ENCODE data around the gene CCDC102A.

CCDC102A gene

DNA sequence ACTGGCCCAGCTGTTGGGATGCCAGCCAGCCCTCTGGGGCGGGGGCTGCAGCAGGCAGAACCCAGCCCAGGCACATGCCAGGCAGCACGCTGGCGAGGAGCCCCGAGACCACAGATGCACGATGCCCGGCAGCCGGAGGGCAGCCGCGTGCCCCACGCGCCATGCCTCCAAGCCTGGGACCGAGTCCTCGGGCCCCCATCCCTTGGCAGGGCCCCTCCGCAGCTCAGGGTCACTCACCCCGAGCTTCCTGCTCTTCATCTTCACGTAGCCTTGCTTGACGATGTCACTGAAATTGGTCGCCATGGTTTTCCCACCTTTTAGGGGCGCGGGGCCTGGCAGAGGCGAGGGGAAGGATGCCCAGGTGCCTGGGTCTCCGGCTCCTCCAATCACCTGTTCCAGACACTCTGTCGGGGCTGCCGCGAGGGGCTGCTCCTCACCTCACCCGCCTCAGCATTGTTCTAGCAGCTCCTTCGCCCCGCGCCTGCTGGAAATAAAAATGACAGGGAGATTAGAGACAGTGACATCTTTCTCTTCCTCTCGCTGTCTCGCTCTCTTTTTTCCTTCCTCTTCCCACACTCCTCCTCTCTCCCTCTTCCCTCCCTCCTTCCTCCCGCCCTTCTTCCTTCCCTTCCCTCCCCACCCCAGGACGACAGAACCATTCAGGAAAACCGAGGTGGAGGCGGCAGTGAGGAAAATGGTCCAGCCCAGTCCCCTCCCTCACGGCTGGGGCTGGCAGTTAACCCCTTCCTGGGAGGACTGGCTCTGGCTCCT lies 57.0 kb downstream of the CCDC102A start:
- no peak for DNase-seq (ENCODE audit: low read depth, low spot score)

- no peak for DNase-seq (ENCODE audit: low read depth, low spot score)
These were observed 57.8 kb downstream of the CCDC102A start for GRCh38 chr16:57478396-57479204.

DNA sequence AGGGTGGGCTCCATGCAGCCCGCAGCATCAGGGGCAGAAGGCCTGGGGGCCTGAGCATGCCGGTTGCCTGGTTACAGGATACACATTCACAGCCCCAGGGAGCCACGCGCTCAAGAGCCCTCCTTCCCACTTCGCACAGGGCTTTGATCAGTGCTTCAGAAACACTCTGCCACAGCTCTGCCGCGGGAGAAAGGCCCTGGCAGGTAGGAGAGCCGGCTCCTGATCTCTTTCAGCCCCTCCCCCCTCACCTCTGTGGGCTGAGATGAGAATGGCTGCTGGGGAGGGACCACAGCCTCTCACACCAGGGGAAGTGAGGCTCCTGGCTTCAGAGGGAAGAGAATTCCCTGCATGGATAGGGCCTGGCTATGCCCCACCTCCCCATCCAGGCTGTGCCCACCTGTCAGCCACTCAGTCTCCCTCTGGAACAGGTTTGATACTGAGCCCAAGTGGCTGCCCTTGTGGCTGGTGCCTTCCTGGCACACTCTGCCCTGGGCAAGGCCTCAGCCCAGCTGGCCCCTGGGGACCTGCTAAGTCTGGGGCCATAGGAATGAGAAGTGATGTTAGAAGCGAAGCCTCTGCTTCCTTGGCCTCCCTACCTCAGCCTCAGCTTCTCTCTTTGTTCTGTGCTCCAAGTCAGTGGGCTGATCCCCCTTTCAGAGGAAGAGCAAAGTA lies 58.7 kb downstream of the CCDC102A start:
- no peak for DNase-seq (ENCODE audit: low read depth, low spot score)

DNA sequence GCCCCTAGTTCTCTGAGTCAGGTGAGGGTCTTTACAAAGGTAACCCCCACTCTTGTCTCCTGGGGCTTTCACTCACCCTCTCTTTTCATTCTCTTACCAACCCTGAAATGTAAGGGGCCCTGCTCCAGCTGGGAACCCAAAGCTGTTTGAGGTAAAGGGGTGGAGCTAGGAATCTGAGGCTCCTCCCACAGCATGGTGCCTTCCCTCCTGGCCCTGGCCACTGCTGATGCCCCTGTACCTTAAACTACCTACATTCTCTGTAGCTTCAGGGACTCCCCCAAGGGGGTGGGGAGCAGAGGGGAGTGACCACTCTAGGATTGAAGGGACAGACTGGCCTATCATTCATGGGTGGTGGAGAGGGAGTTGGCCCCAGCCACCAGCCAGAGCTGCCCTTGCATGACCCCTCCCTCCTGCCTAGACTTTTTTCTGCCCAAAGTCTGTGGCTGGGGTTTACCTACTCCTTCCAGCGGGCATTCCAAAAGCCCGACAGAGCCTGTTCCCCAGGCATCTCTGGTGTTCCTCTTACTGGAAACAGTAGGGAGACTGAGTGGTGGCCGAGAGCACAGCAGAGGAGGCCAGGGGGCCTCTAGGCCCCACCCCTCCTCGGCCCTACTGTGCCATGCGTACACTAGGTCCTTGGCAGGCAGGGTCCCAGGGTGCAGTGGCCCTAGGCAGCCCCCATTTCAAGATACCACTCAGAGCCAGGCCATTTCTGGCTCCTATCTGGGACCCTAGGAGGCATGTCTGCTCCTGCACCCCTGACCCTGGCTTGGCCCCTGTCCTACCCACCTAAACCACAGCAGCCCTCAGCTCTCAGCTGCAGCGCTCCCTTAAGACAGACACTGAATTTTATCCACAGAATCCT lies 59.6 kb downstream of the CCDC102A start:
- DNase-seq (ENCODE audit: low read depth, low spot score): no peak

DNA sequence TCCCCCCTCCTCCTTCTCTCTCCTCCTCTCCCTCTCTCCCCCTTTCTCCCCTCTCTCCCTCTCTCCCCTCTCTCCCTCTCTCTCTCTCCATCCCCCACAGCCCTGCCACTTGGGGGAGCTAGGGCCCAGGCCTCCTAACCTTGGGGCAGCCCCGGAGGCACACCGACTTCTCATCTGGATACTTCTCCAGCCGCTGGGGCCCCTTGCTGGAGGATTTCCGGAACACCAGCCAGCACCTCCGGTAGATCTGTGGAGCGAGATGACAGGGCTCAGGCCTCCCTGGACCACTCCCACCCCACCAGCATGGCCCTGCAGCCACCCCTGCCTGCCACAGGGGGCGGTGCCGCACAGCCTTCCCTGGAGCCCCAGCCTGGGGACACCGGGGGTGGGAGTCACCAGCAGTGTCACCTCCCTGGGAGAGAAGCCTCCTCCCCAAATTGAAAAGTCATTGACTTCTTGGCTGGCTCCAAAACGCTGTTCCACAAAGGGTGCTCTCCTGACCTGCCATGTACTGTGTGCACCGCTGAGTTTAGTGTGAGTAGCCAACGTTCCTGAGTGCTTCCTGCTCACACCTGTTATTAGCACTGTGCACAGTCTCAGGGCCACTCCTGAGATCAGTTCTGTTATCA lies 60.5 kb downstream of the CCDC102A start:
- peak; percentile 26 for DNase-seq (ENCODE audit: low read depth, low spot score)

GRCh38 chr16:57474671-57475661 lies 61.4 kb downstream of the CCDC102A start:
- DNase-seq (ENCODE audit: low read depth, low spot score): no peak

DNA sequence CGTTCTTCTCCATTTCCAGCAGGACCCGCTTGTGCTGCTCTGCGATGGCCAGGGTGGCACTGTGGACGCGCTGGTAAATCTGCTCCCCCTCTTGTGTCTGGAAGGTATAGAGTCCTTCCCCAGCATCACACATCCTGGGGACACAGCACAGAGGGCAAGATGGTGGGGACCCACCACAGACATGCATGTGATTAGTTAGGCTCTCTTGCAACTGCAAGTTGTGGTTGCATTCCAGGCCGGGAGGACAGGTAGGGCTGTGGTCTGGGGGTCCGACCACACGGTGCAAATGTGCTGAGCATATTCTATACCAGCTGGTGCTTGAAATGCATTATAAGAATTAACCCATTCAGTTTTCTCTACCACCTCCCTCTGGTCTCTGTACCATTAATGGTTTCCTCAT lies 62.5 kb downstream of the CCDC102A start:
- no peak for DNase-seq (ENCODE audit: low read depth, low spot score)

- DNase-seq (ENCODE audit: low read depth, low spot score): no peak
These were observed 63.1 kb downstream of the CCDC102A start for GRCh38 chr16:57473176-57473840.

GRCh38 chr16:57472665-57473060 lies 63.7 kb downstream of the CCDC102A start:
- DNase-seq (ENCODE audit: low read depth, low spot score): no peak

GRCh38 chr16:57471852-57472664 lies 64.3 kb downstream of the CCDC102A start:
- DNase-seq (ENCODE audit: low read depth, low spot score): no peak

GRCh38 chr16:57471209-57471608 lies 65.2 kb downstream of the CCDC102A start:
- DNase-seq (ENCODE audit: low read depth, low spot score): no peak

DNA sequence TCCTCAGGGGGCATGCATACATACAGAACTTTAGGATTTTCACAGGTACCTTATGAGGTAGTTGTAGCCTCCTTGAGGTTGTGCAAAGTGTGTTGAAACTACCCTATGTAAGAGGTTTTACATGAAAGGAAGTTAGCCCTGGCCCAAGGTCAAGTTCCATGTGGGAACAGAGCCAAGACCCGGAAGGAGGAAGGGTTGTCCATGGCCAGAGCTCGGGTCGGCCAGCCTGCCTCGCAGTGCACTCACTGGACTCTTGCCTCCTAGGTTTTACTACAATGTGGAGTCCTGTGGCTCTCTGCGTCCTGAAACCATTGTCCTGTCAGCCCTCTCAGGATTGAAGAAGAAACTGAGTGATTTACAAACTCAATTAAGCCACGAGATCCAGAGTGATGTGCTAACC lies 65.7 kb downstream of the CCDC102A start:
- no peak for DNase-seq (ENCODE audit: low read depth, low spot score)

GRCh38 chr16:57469917-57470470 lies 66.4 kb downstream of the CCDC102A start:
- DNase-seq (ENCODE audit: low read depth, low spot score): no peak

GRCh38 chr16:57469046-57469445 lies 67.3 kb downstream of the CCDC102A start:
- no peak for DNase-seq (ENCODE audit: low read depth, low spot score)

DNA sequence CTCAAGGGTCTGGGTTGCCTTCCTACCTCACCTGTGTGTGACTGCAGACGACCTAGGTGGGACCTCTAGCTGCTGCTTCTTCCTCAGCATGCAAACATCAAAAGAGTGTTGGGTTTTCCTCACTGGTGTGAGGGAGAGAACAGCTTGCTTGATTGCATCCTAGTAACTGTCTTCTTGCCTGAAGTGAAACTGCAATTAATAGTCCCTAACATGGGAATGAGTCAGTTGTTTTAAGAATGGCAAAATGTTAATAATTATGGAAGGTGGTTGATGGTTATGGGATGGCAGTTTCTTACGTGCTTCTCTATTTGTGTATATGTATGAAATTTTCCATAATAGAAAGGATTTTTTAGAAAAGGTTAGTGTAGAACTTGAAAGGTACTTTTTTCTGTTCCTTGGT lies 68.0 kb downstream of the CCDC102A start:
- no peak for DNase-seq (ENCODE audit: low read depth, low spot score)

DNA sequence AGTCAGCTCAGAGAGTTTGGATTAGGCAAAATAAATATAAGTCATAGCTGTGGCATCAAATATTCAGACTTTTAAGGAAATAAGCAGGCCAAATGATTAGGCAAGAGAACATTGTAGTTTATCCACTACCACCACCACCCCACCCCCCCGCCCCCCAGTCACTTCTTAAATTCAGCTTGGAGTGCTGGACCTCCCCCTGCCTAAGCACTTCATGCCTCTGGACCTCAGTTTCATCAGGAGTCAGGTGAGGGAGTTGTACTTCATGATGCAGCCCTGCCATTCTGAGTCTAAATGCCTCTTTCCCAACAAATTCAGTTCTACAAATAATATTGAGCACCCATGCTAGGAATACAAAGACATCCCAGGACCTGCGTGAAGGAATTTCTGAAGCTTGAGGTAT lies 71.8 kb downstream of the CCDC102A start:
- no peak for DNase-seq (ENCODE audit: low read depth, low spot score)

DNA sequence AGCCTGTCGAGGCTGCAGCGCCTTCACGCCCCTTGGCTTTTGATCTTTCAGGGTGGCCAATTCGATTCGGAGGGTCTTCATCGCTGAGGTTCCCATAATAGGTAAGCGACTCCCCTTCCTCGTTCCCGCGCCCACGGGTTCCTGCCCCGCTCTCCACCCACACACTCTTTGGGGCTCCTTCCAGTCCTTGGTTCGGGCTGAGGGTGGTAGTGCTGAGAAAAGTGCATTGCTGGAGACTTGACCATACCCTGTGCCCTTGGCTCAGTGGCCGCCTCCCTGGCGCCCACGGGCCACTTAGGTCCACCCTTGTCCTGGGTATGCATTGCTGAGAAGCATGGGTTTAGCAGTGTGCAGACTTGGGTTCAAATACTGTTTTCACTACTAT lies 73.4 kb downstream of the CCDC102A start:
- DNase-seq (ENCODE audit: low read depth, low spot score): no peak

Data from activated naive CD8-positive, alpha-beta T cell treated with anti-CD3 and anti-CD28 coated beads, Interleukin-2, amount 50 U/mL, for 16 hours (primary cell).